Kidney epithelial cell (primary cell): ENCODE results near the gene PKP4. TPM values are rescaled to one million over a fixed set of nuclear protein-coding genes. Genes with fewer than 3 reads are reported as not detected.

Experiments used
- DNase-seq: peaks from one replicate; pipeline ENCODE4 v3.0.0-alpha.2; 2010; ENCODE audit warnings: low read depth
- H3K27me3 ChIP-seq: 2 replicates; pipeline ENCODE4 v1.6.0; 2011; ENCODE audit warnings: low read length; ENCODE audit not compliant: control insufficient read depth, insufficient read depth
- H3K36me3 ChIP-seq: 2 replicates; pipeline ENCODE4 v1.5.1; 2011; ENCODE audit warnings: low read length; ENCODE audit not compliant: control insufficient read depth, insufficient read depth
- H3K4me3 ChIP-seq: 2 replicates; pipeline ENCODE4 v1.5.1; 2011; ENCODE audit warnings: low read depth, mild to moderate bottlenecking, control low read depth, low read length
- total RNA-seq: library from RNA; depleted of rRNA; stranded (reverse); fragments of >200 nt; gene quantifications from 2 replicates; pipeline ENCODE4 v1.2.3, GENCODE V29; 2015
- TF ChIP-seq, protein P1 (sequence below): IDR thresholded peaks from 2 replicates; pipeline ENCODE4 v1.5.1; 2011; ENCODE audit warnings: mild to moderate bottlenecking, moderate library complexity, low read length, control low read depth, inconsistent platforms; ENCODE audit not compliant: insufficient read depth, poor library complexity, severe bottlenecking

Gene PKP4
- total RNA-seq, 1 donor from 2014 or later, result 29.4 TPM

DNA sequence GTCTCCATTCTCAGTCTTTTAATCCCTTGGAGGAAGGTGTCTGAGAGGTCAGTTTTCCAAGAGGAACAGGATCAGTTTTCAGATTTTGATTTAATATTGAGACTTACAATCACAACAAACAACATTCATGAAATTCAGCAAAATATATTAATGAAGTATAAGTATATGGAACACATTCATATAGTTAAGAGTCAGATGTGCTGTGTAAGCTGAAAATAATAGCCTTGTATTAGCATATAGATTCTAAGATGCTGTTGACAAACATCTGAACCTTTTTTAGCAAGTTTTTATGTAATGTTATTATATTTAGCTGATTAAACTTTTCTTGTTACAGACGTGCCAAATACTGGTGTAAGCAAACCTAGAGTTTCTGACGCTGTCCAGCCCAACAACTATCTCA lies 163.9 kb downstream of the PKP4 start:
- Histone ChIP-seq H3K27me3 (no peaks in the 10 kb centered on the region), H3K36me3 (no peaks in the 10 kb centered on the region), H3K4me3 (no peak overlapping the region)
- DNase-seq, result no peak
- TF ChIP-seq, protein P1, sequence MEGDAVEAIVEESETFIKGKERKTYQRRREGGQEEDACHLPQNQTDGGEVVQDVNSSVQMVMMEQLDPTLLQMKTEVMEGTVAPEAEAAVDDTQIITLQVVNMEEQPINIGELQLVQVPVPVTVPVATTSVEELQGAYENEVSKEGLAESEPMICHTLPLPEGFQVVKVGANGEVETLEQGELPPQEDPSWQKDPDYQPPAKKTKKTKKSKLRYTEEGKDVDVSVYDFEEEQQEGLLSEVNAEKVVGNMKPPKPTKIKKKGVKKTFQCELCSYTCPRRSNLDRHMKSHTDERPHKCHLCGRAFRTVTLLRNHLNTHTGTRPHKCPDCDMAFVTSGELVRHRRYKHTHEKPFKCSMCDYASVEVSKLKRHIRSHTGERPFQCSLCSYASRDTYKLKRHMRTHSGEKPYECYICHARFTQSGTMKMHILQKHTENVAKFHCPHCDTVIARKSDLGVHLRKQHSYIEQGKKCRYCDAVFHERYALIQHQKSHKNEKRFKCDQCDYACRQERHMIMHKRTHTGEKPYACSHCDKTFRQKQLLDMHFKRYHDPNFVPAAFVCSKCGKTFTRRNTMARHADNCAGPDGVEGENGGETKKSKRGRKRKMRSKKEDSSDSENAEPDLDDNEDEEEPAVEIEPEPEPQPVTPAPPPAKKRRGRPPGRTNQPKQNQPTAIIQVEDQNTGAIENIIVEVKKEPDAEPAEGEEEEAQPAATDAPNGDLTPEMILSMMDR, result no peak

DNA sequence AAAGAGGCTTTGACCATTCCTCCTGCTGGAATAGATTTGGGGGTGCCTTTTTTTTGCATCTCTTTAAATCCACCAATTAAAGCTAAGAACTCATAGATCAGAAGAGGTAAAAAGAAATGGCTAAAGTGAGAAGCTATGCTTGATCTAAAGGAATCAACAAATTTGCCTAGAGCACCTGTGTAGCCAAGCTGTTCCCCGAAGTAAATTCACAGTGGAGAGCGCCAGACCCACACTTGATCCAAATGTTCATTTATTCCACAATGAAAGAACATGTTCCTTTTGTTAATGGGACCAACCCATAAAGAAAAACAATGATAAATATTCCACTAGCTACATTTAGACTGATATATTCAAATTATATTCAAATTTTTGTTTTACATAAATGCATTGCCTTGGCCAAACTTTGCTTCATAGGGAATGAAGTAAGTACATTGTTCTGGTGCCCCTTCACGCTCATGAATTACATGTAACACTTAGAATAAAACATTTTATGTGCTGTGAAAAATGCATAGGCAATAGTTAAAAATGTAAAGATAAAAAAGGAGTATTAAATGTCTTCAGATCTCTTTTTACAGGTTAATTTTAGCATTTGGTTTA lies 167.4 kb downstream of the PKP4 start:
- Histone ChIP-seq H3K36me3 (no peaks in the 10 kb centered on the region), H3K27me3 (no peaks in the 10 kb centered on the region), H3K4me3 (no peak overlapping the region)
- no peak for DNase-seq
- TF ChIP-seq, protein P1, result no peak

DNA sequence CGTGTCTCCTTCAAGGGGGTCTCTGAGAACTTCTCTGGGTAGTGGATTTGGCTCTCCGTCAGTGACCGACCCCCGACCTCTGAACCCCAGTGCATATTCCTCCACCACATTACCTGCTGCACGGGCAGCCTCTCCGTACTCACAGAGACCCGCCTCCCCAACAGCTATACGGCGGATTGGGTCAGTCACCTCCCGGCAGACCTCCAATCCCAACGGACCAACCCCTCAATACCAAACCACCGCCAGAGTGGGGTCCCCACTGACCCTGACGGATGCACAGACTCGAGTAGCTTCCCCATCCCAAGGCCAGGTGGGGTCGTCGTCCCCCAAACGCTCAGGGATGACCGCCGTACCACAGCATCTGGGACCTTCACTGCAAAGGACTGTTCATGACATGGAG lies 168.2 kb downstream of the PKP4 start:
- Histone ChIP-seq H3K4me3 (no peak overlapping the region), H3K36me3 (no peaks in the 10 kb centered on the region), H3K27me3 (no peaks in the 10 kb centered on the region)
- DNase-seq, result no peak
- TF ChIP-seq, protein P1, result no peak

DNA sequence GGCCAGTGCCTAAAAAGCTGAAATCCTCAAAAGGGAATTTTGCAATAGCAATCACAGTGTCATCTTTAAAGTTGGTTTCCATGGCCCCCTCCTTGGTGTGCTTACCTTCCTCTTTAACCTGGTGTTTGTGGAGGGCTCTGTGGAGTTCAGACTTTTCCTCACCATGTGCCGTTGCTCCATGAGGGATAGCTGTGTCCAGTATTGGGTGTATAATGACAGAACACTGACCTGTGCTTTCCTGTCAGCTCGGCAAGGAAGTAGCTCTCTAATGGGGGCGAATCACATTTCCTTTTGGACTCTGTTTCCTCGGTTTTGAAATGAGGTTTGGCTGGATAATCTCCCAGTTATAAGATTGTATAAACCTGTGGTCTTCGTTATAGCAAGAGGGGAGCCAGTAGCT lies 172.4 kb downstream of the PKP4 start:
- TF ChIP-seq, protein P1, result no peak
- Histone ChIP-seq H3K36me3 (no peaks in the 10 kb centered on the region), H3K4me3 (no peak overlapping the region), H3K27me3 (no peaks in the 10 kb centered on the region)
- DNase-seq, result no peak

DNA sequence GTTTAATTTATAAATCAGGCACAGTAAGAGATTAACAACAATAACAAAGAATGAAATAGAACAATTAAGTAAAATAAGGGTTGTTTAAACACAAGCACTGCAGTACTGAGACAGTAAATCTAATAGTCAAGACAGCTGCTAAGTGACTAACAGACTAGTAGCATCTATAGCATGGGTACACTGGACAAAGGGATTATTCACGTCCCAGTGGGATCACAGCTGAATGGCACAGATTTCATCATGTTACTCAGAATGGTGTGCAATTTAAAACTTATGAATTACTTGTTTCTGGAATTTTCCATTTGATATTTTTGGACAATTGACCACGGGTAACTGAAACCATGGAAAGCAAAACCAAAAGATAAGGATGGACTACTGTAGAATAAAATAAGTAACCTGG lies 176.5 kb downstream of the PKP4 start:
- Histone ChIP-seq H3K36me3 (peaks cover 1% of the 10 kb centered on the region), H3K27me3 (no peaks in the 10 kb centered on the region), H3K4me3 (no peak overlapping the region)
- no peak for DNase-seq
- TF ChIP-seq, protein P1, result no peak

DNA sequence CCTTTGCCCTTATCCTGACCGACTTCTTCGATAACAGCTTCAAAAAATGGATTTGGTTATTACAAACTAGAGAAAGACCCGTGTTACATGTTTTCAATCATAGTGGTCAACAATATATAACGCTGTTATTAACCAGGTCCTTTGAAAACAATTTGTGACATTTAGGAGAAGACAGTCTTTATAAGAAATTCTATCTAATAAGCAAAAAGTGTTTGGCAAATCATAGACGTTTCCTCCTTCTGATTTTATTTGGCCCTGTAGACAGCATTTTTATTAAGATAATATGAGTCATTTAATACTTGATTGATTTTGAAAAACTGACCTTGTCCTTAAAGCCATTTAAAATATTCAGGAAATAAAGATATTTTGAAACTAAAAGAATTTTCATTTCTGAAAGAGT lies 177.9 kb downstream of the PKP4 start:
- Histone ChIP-seq H3K4me3 (no peak overlapping the region), H3K27me3 (no peaks in the 10 kb centered on the region), H3K36me3 (peaks cover 3% of the 10 kb centered on the region)
- no peak for DNase-seq
- TF ChIP-seq, protein P1, result no peak
